ENCODE measurements around the gene XRN2. TPM values are rescaled to one million over a fixed set of nuclear protein-coding genes. Genes with fewer than 3 reads are reported as not detected.

XRN2 gene
- total RNA-seq, 1 donor from 2014 or later, result 55.1 TPM

- no peak for DNase-seq (ENCODE audit: low spot score)
Observed at GRCh38 chr20:21384308-21384892, 81.3 kb downstream of the XRN2 start.

- DNase-seq (ENCODE audit: low spot score), result no peak
Observed at GRCh38 chr20:21386111-21386510, 83.0 kb downstream of the XRN2 start.

GRCh38 chr20:21387528-21387927 lies 84.4 kb downstream of the XRN2 start:
- no peak for DNase-seq (ENCODE audit: low spot score)

DNA sequence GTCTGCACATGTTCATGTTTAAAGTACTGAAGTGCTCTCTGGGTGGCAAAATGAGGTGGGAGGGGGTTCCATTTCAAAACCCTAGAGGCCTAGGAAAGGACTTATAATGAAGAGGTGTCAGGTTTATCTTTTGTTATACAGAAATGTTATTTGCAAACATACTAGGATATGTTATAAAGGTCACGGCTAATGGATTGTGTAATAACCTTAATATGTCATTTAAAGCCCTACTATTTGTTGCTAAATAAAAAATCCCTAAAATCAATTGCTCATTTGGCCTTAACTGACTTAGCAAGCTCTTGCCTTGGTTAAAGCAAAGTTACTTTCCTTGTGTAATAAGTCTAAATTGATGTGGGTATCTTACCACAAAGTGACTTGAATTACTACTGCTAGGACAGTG lies 85.4 kb downstream of the XRN2 start:
- no peak for DNase-seq (ENCODE audit: low spot score)

GRCh38 chr20:21389368-21389767 lies 86.2 kb downstream of the XRN2 start:
- no peak for DNase-seq (ENCODE audit: low spot score)

DNA sequence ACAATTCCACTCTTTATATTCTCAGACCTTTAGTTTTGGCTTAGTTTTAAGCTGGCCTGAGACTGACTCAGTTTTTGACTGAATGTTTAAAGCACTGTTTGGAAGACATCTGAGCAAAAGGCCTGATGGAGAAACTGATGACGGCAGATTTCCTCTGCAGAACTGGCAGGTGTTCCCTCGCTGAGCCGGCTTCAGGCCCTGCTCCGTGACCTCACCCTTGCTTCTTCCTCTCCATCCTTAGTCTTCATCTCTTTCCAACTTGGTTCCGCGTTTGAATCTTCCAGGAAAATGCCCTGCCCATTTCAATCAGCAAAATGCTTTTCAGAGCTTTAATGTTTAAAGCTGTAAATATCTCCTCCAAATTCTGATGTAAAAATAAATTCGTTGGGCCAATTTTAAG lies 87.6 kb downstream of the XRN2 start:
- DNase-seq (ENCODE audit: low spot score), result no peak

DNA sequence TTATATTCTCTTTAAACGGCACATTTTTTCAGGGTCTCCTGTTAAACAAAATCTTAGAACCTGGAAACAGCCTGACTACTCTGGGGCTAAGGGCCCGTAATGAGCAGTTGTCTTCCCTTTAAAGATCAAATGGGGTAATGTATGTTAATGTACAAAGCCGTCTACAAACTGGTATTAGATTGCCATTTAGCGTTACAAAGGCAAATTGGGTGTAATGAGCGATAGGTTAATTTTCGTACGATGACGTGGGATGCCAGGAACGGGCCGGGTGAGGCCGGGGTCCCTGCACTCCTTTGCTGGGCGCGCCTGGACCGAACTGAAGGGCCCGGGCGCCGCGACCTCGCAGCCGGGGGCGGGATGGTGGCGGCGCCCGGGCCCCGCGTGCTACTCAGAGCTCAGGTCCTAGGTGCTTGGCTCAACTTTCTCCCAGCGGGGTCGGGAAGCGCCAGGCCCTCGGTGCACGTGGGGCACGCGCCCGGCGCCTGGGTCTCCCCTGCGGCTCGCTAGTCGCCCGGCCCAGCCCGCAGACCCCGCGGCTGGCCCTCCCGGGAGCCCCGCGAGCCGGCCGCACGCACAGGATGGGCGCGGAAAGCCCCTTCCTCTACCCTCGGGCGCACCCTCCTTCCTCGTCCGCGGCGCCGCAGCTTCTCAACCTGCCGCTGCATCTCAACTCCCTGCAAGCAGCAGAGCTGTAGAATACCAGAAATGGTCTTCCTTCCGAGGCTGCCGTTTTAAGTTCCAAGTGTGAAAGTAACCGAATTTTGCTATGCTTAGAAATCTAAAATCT lies 88.2 kb downstream of the XRN2 start:
- no peak for DNase-seq (ENCODE audit: low spot score)

GRCh38 chr20:21391972-21392352 lies 88.8 kb downstream of the XRN2 start:
- no peak for DNase-seq (ENCODE audit: low spot score)

DNA sequence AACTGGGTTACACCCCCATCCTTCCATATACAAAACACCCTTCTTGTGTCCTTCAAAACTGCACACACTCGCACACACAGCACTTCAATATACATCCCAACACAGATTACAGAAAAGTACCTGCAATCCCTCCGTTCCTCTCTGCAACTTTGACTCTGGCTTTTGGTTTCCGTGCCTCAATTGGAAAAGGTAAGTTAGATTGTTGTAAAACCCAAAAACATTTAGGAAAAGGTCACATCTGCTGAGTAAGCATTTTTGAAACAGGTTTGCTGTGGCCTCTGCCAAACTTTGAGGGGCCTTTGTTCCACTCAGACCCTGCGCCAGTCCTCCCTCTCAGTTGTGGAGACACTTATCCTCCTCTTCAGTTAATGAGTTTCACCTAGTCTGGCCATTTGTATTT lies 90.0 kb downstream of the XRN2 start:
- DNase-seq (ENCODE audit: low spot score), result no peak

GRCh38 chr20:21393816-21394519 lies 90.8 kb downstream of the XRN2 start:
- DNase-seq (ENCODE audit: low spot score), result no peak

DNA sequence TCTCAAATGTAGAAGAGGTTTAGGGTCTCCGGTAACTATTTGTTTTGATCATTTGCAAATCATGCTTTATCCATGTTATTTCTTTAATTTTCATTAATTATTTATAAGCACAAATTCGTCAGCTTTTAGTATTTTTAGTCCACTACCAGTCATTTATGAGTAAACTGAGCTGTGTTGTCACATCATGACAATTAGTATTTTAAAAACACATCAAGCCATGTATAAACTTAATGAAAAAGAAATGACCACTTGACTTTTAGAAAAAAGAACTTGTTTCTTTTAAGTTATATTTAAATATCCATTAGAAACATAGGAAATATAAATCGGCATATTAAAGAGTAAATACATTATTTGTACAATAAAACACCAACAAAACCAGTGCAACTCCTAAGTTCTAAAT lies 91.4 kb downstream of the XRN2 start:
- DNase-seq (ENCODE audit: low spot score), result no peak

- no peak for DNase-seq (ENCODE audit: low spot score)
Observed at GRCh38 chr20:21395051-21395665, 92.0 kb downstream of the XRN2 start.

GRCh38 chr20:21395666-21396598 lies 92.8 kb downstream of the XRN2 start:
- DNase-seq (ENCODE audit: low spot score), result no peak

DNA sequence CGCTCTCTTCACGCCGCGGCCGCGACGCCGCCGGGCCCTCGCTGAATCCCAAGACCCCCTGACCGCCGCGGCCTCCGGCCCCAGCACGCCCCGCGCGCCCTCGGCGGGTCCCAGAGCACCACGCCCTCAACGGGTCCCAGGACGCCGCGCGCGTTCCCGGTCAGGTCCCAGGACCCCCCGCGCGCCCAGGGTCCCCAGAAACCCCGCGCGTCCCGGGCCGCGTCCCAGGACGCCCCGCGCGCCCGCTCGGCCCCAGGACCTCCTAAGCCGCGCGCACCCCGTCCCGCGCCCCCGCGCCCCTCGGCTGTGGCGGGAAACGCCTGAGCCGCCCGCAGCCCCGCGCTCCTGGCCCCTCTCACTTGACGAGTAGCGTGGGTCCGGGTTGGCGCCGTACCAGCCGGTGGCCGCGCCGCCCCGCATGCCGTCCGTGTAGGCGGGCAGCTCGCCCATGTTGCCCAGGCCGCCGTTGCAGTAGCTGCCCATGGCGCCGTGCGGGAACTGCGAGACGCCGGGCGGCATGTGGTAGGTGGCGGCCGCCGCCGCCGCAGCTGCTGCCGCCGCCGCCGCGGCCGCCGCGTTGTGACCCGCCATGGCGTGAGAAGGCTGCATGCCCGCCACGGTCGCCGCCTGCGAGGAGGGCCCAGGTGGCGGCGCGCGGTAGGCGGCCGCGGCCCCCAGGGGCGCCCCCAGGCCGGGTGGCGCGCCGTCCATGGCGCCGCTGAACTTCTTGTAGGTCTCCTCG lies 93.6 kb downstream of the XRN2 start:
- no peak for DNase-seq (ENCODE audit: low spot score)

DNA sequence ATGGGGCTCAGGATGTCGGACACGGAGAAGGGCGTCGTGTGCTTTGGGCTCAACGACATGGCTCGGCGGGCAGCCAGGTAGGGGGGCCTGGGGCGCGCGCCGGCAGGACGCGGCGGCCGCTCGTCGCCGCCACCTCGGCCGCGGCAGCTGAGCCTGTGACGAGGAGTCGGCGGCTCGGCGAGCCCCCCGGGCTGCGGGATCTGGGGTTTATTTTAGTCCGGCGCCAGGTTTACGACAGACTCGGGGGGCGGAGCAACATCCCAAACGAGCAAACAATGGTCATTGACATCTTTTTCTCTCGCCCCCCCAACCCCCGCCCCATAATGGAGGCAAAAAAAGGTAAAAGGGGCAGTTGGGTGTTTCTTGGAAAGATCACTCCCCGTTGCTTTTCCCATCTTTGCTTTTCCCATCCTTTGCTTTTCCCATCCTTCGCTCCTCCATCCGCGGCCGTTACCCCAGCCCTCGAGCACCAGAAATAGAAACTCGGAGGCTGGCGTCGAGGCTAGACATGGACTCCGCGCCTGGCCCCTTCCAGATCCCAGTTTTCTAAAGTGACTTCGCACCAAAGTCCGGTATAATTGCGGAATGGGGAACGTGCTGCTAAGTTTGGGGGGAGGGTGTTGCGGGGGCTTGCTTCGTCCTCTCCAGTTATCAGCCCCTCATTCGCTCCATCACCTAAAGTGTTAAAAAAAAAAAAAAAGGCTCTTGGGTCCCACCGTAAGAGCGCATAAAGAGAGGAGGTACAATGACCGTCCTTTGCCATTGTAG lies 94.4 kb downstream of the XRN2 start, which contains the start of gene NKX2-4:
NKX2-4 (minus strand) TSS at position 186 of the 768 bp plus-strand sequence; CDS start at position 59, 127 bp downstream.
- DNase-seq (ENCODE audit: low spot score), result no peak

DNA sequence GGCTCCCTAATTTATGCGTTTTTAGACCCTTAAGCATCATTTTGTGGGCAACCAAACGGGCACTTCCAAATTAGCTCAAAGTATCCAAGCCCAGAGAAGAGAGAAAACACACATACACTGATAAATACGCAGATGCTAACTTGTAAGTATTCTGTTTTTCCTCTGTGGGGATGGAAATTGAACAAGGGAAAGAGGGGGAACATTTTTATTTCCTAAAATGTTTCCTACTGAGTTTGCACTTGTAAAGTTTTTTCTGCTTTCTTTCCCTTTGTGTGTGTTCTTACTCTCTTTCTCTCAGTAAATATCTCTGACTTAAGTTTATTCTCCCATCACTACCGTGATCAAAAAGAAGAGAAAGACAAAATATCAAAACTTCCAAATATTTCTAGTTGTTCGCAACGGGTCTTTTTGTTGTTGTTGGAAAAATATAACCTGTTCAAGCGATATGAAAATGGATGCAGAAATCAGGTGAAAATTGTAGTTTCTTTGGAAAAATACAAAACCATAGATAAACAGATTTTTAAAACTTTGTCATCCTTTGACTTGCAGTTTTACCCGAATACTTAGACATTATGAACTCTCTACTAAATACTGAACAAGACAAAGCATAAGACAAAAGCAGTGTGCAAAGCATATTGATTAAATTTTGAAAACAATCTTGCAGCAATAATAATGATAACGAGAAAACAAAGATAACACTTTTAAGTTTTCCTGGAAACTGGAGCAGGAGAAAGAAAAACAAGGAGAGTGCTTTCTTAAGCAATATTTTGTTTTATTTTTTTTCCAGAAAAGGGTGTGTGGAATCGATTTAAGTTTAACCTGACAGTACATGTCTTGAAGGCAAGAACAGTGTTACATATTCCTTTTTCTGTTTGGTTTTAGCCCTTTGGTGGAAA lies 95.2 kb downstream of the XRN2 start:
- DNase-seq (ENCODE audit: low spot score), result no peak

- no peak for DNase-seq (ENCODE audit: low spot score)
Observed at GRCh38 chr20:21399005-21399475, 95.9 kb downstream of the XRN2 start.

GRCh38 chr20:21411725-21412124 lies 108.6 kb downstream of the XRN2 start:
- DNase-seq (ENCODE audit: low spot score), result no peak

Data from mesenteric fat pad (tissue), 1 donor.